ENCODE data around the gene ARCN1.
"Not testable (repeated sequence)": the region's sequence is repeated elsewhere in the genome, so short reads cannot be mapped to it uniquely, and the experiment has no call there.

The ARCN1 gene

GRCh38 chr11:118606157-118606843 lies 34.1 kb downstream of the ARCN1 start:
- no peak for DNase-seq

GRCh38 chr11:118606844-118607228 lies 34.6 kb downstream of the ARCN1 start:
- no peak for DNase-seq

GRCh38 chr11:118607401-118608359 lies 35.5 kb downstream of the ARCN1 start, which contains the start of gene PHLDB1:
Gene PHLDB1 (plus strand): TSS chr11:118607615. CDS start chr11:118613837, 6,222 bp downstream.
- DNase-seq: peak; percentile 32

GRCh38 chr11:118608360-118609227 lies 36.4 kb downstream of the ARCN1 start:
- peak; percentile 63 for DNase-seq

- DNase-seq: no peak
These were observed 37.4 kb downstream of the ARCN1 start for GRCh38 chr11:118609380-118610224.

- no peak for DNase-seq
These were observed 38.1 kb downstream of the ARCN1 start for GRCh38 chr11:118610225-118610772.

GRCh38 chr11:118610773-118611432 lies 38.7 kb downstream of the ARCN1 start:
- peak; percentile 81 for DNase-seq

- DNase-seq: not testable (repeated sequence)
These were observed 39.2 kb downstream of the ARCN1 start for GRCh38 chr11:118611433-118611795.

GRCh38 chr11:118612378-118612777 lies 40.2 kb downstream of the ARCN1 start:
- DNase-seq: no peak

- no peak for DNase-seq
These were observed 42.3 kb downstream of the ARCN1 start for GRCh38 chr11:118614511-118614910.

- DNase-seq: no peak
These were observed 43.2 kb downstream of the ARCN1 start for GRCh38 chr11:118615282-118615975.

- no peak for DNase-seq
These were observed 43.8 kb downstream of the ARCN1 start for GRCh38 chr11:118615976-118616371.

- no peak for DNase-seq
These were observed 46.1 kb downstream of the ARCN1 start for GRCh38 chr11:118618115-118618990.

- no peak for DNase-seq
These were observed 46.8 kb downstream of the ARCN1 start for GRCh38 chr11:118618991-118619375.

- DNase-seq: no peak
These were observed 47.4 kb downstream of the ARCN1 start for GRCh38 chr11:118619444-118620197.

GRCh38 chr11:118620529-118621070 lies 48.4 kb downstream of the ARCN1 start:
- DNase-seq: no peak

- peak; percentile 26 for DNase-seq
These were observed 49.0 kb downstream of the ARCN1 start for GRCh38 chr11:118621071-118621783.

All from stimulated activated CD4-positive, alpha-beta T cell treated with anti-CD3 and anti-CD28 coated beads, Interleukin-1b, Interleukin-23, amount 100 ng/mL, for 48 hours (primary cell).